H9 (cell line): ENCODE results near the gene NRG2. TPM values are rescaled to one million over a fixed set of nuclear protein-coding genes. Genes with fewer than 3 reads are reported as not detected.

Experiments
- DNase-seq: peaks from one replicate; pipeline ENCODE4 v3.0.0-alpha.2; 2017
- H2AFZ ChIP-seq: one replicate; pipeline ENCODE4 v1.6.1; 2013; ENCODE audit warnings: mild to moderate bottlenecking, low read length, control low read depth, moderate library complexity
- H2AK5ac ChIP-seq: 2 replicates; pipeline ENCODE4 v1.6.1; 2013; ENCODE audit warnings: low read length, control low read depth, mixed read lengths; ENCODE audit not compliant: insufficient read length
- H2BK120ac ChIP-seq: one replicate; pipeline ENCODE4 v1.6.1; 2013; ENCODE audit warnings: low read depth, mild to moderate bottlenecking, low read length, control low read depth, inconsistent platforms; ENCODE audit not compliant: poor library complexity, severe bottlenecking
- H2BK12ac ChIP-seq: 2 replicates; pipeline ENCODE4 v1.6.1; 2013; ENCODE audit warnings: low read length, control low read depth, mixed read lengths, low read depth; ENCODE audit not compliant: insufficient read length
- H2BK15ac ChIP-seq: 2 replicates; pipeline ENCODE4 v1.6.1; 2013; ENCODE audit warnings: low read depth, low read length, control low read depth
- H2BK20ac ChIP-seq: one replicate; pipeline ENCODE4 v1.6.1; 2013; ENCODE audit warnings: low read depth, mild to moderate bottlenecking, low read length, control low read depth, inconsistent platforms; ENCODE audit not compliant: poor library complexity, severe bottlenecking
- H2BK5ac ChIP-seq: 2 replicates; pipeline ENCODE4 v1.6.1; 2013; ENCODE audit warnings: low read length, control low read depth, mixed read lengths; ENCODE audit not compliant: insufficient read length
- H3K14ac ChIP-seq: 2 replicates; pipeline ENCODE4 v1.6.1; 2013; ENCODE audit warnings: low read length, control low read depth; ENCODE audit not compliant: insufficient read depth
- H3K18ac ChIP-seq: 2 replicates; pipeline ENCODE4 v1.6.1; 2013; ENCODE audit warnings: low read depth, mild to moderate bottlenecking, mixed read lengths, low read length, control low read depth; ENCODE audit not compliant: insufficient read length
- H3K23ac ChIP-seq: 2 replicates; pipeline ENCODE4 v1.6.1; 2013; ENCODE audit warnings: low read length, control low read depth, mixed read lengths, low read depth; ENCODE audit not compliant: insufficient read length
- H3K23me2 ChIP-seq: 2 replicates; pipeline ENCODE4 v1.6.1; 2013; ENCODE audit warnings: low read depth, mild to moderate bottlenecking, mixed read lengths, low read length, control low read depth; ENCODE audit not compliant: insufficient read length, poor library complexity, severe bottlenecking
- H3K27ac ChIP-seq: 2 replicates; pipeline ENCODE4 v1.5.1; 2013; ENCODE audit warnings: low read length, control low read depth, mixed read lengths, low read depth; ENCODE audit not compliant: insufficient read length
- H3K27me3 ChIP-seq: 2 replicates; pipeline ENCODE4 v1.6.1; 2013; ENCODE audit warnings: low read length, control low read depth, inconsistent platforms; ENCODE audit not compliant: insufficient read depth
- H3K4ac ChIP-seq: 2 replicates; pipeline ENCODE4 v1.6.1; 2013; ENCODE audit warnings: low read depth, mild to moderate bottlenecking, control low read depth, inconsistent platforms, low read length, moderate library complexity
- H3K4me1 ChIP-seq: 2 replicates; pipeline ENCODE4 v1.6.1; 2013; ENCODE audit warnings: low read length, control low read depth, inconsistent platforms; ENCODE audit not compliant: insufficient read depth
- H3K4me2 ChIP-seq: 2 replicates; pipeline ENCODE4 v1.6.1; 2013; ENCODE audit warnings: low read length, control low read depth, mixed read lengths; ENCODE audit not compliant: insufficient read length, insufficient read depth
- H3K56ac ChIP-seq: 2 replicates; pipeline ENCODE4 v1.6.1; 2013; ENCODE audit warnings: low read depth, mild to moderate bottlenecking, mixed read lengths, low read length, control low read depth; ENCODE audit not compliant: insufficient read length
- H3K79me1 ChIP-seq: 2 replicates; pipeline ENCODE4 v1.6.1; 2013; ENCODE audit warnings: low read depth, mild to moderate bottlenecking, moderate library complexity, low read length, control low read depth, inconsistent platforms; ENCODE audit not compliant: insufficient read depth, poor library complexity, severe bottlenecking
- H3K79me2 ChIP-seq: 2 replicates; pipeline ENCODE4 v1.6.1; 2013; ENCODE audit warnings: low read length, control low read depth, inconsistent platforms; ENCODE audit not compliant: insufficient read depth
- H3K9ac ChIP-seq: 2 replicates; pipeline ENCODE4 v1.6.1; 2013; ENCODE audit warnings: low read length, control low read depth, mixed read lengths; ENCODE audit not compliant: insufficient read length; ENCODE audit errors: extremely low read depth
- H3K9me3 ChIP-seq: one replicate; pipeline ENCODE4 v1.6.1; 2013; ENCODE audit warnings: low read depth, low read length, inconsistent platforms; ENCODE audit not compliant: control insufficient read depth
- H3T11ph ChIP-seq: one replicate; pipeline ENCODE4 v1.6.1; 2013; ENCODE audit warnings: mild to moderate bottlenecking, low read length, control low read depth, inconsistent platforms
- H4K20me1 ChIP-seq: one replicate; pipeline ENCODE4 v1.6.1; 2013; ENCODE audit not compliant: control insufficient read depth, insufficient read length, insufficient read depth
- H4K5ac ChIP-seq: 2 replicates; pipeline ENCODE4 v1.6.1; 2013; ENCODE audit warnings: low read depth, mild to moderate bottlenecking, mixed read lengths, low read length, control low read depth; ENCODE audit not compliant: insufficient read length
- H4K8ac ChIP-seq: replicated peaks from 2 replicates; pipeline ENCODE4 v1.6.1; 2013; ENCODE audit warnings: low read length, control low read depth, mixed read lengths, low read depth; ENCODE audit not compliant: insufficient read length
- H4K91ac ChIP-seq: 2 replicates; pipeline ENCODE4 v1.6.1; 2013; ENCODE audit warnings: low read depth, mild to moderate bottlenecking, moderate library complexity, mixed read lengths, low read length, control low read depth; ENCODE audit not compliant: insufficient read length
- H3K27ac Mint-ChIP-seq, 3 experiments: 2 replicates in 2 of 3; 3 replicates in 1 of 3; pipeline ENCODE4 v1.8.0; 2020 to 2021; ENCODE audit warnings: mixed read lengths in 3 of 3, mild to moderate bottlenecking in 1 of 3, moderate library complexity in 1 of 3
- H3K27me3 Mint-ChIP-seq: 2 replicates; pipeline ENCODE4 v1.8.0; 2021; ENCODE audit warnings: low read depth, mild to moderate bottlenecking, moderate library complexity, mixed read lengths
- H3K36me3 Mint-ChIP-seq, 3 experiments: 2 replicates in 2 of 3; 3 replicates in 1 of 3; pipeline ENCODE4 v1.8.0; 2020 to 2021; ENCODE audit warnings: low read depth in 3 of 3, mixed read lengths in 3 of 3; ENCODE audit not compliant: insufficient read depth in 1 of 3
- H3K4me1 Mint-ChIP-seq, 2 experiments: 2 replicates each; pipeline ENCODE4 v1.8.0; 2020; ENCODE audit warnings: mixed read lengths in 2 of 2
- H3K4me3 Mint-ChIP-seq, 2 experiments: 2 replicates in 1 of 2; 3 replicates in 1 of 2; pipeline ENCODE4 v1.8.0; 2020 to 2021; ENCODE audit warnings: mild to moderate bottlenecking in 2 of 2, mixed read lengths in 2 of 2, moderate library complexity in 1 of 2
- H3K9me3 Mint-ChIP-seq, 2 experiments: 2 replicates in 1 of 2; 3 replicates in 1 of 2; pipeline ENCODE4 v1.8.0; 2020; ENCODE audit warnings: mild to moderate bottlenecking in 2 of 2, mixed read lengths in 2 of 2, moderate library complexity in 1 of 2
- CTCF ChIP-seq: fragments of 200-600 bp; sonication (generic); conservative IDR thresholded peaks from 3 replicates; pipeline ENCODE4 v1.8.0; 2021; ENCODE audit warnings: antibody characterized with exemption, mild to moderate bottlenecking
- WGBS: extraction: QIAGEN DNeasy Blood & Tissue Kit; methylation state at CpG from one replicate; pipeline ENCODE4 v1.1.7; 2013; ENCODE audit warnings: missing lambda C conversion rate, low lambda C conversion rate, mixed read lengths; ENCODE audit not compliant: insufficient read length; ENCODE audit errors: extremely low coverage; 5-methylcytosine and 5-hydroxymethylcytosine counted together
- total RNA-seq: library from RNA; stranded (reverse); gene quantifications from 2 replicates; pipeline ENCODE4 v1.2.1, GENCODE V29; 2021

The NRG2 gene
- total RNA-seq, 1 experiment from 2014 or later: not detected

GRCh38 chr5:139903795-139904565 is 139.1 kb downstream of the NRG2 start:
- H3K56ac ChIP-seq: no peak overlapping the region
- H3K23ac ChIP-seq: no peak overlapping the region
- peaks cover 46% of the 10 kb centered on the region for H3K27me3 ChIP-seq
- peak; percentile 56 for DNase-seq
- H3K36me3 Mint-ChIP-seq: no peaks in the 10 kb centered on the region; a peak in 1 of 7 replicates
- no peak overlapping the region for H4K8ac ChIP-seq
- H3K4me1 Mint-ChIP-seq: peaks cover 7 to 13% of the 10 kb centered on the region in 2 experiments
- H2BK12ac ChIP-seq: no peak overlapping the region
- no peak overlapping the region for H3K27ac Mint-ChIP-seq
- no CpG with 5 or more reads among the region's 89 CpGs for WGBS
- no peaks in the 10 kb centered on the region for H4K20me1 ChIP-seq
- no peaks in the 10 kb centered on the region for H3K9me3 ChIP-seq
- no peak overlapping the region for H3K18ac ChIP-seq
- no peak overlapping the region for H2BK5ac ChIP-seq
- H2AK5ac ChIP-seq: no peak overlapping the region
- H3K79me1 ChIP-seq: no peaks in the 10 kb centered on the region
- no peak overlapping the region for H4K5ac ChIP-seq
- no peaks in the 10 kb centered on the region for H3K4me1 ChIP-seq
- no peaks in the 10 kb centered on the region for H3K79me2 ChIP-seq
- no peak for TF ChIP-seq CTCF
- H3K4me3 Mint-ChIP-seq: peak overlapping the region; percentile 60 to 81
- no peak overlapping the region for H3K27ac ChIP-seq
- no peaks in the 10 kb centered on the region for H3K9me3 Mint-ChIP-seq
- H3K14ac ChIP-seq: no peak overlapping the region; the same call in 1 of the 2 replicates
- H4K91ac ChIP-seq: no peak overlapping the region
- H2AFZ ChIP-seq: no peak overlapping the region
- H2BK120ac ChIP-seq: no peak overlapping the region
- no peak overlapping the region for H2BK15ac ChIP-seq
- peaks cover 52% of the 10 kb centered on the region for H3K27me3 Mint-ChIP-seq
- H3K23me2 ChIP-seq: peaks cover 14% of the 10 kb centered on the region
- peak overlapping the region; percentile 53 for H3K4me2 ChIP-seq
- H3T11ph ChIP-seq: no peak overlapping the region
- no peak overlapping the region for H2BK20ac ChIP-seq
- H3K9ac ChIP-seq: no peak overlapping the region
- H3K4ac ChIP-seq: no peak overlapping the region
